ENCODE data around the gene OPALIN. TPM values are rescaled to one million over a fixed set of nuclear protein-coding genes. Genes with fewer than 3 reads are reported as not detected.

The OPALIN gene
- total and polyA plus RNA-seq, 2 donors (not counting 1 experiment from before 2014, with no cell fraction given) = not detected

DNA sequence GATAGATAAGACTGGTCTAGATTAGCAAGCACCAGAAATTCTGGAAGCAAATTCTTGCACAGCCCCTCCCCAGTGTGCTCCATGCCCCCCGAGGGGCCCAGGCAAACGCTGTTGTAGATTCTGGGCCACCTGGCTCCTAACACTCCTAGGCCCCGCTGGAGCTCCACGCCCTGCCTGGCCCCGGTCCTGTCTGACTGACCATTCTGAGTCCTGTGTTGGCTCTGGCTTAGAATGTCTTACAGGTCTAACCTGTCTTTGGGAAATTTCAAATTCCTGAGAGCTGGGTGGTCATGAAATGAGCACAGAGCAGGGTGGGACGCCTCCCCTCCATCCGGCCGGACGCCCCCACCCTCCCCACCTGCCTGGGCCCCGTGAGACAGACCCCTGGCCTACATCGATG is 12.6 kb upstream of the OPALIN start:
- H3K4me3 Mint-ChIP-seq = no peak overlapping the region
- H3K9ac ChIP-seq (ENCODE audit: low read length) = no peak overlapping the region
- H3K36me3 ChIP-seq (replicated peaks in 1 of 2; ENCODE audit: control extremely low read depth in 1 of 2, control insufficient read depth in 1 of 2, extremely low read depth in 1 of 2, insufficient read depth in 2 of 2, low read length in 1 of 2) = no peaks in the 10 kb centered on the region
- H3K27me3 Mint-ChIP-seq = peaks cover 24% of the 10 kb centered on the region
- H3K79me2 ChIP-seq (ENCODE audit: control insufficient read depth, insufficient read depth, low read length) = no peaks in the 10 kb centered on the region
- TF ChIP-seq EZH2 (IDR thresholded peaks at IDR 0.05; ENCODE audit: borderline replicate concordance, insufficient read depth, low read depth, low read length, poor library complexity, severe bottlenecking) = no peak
- TF ChIP-seq, protein P1, sequence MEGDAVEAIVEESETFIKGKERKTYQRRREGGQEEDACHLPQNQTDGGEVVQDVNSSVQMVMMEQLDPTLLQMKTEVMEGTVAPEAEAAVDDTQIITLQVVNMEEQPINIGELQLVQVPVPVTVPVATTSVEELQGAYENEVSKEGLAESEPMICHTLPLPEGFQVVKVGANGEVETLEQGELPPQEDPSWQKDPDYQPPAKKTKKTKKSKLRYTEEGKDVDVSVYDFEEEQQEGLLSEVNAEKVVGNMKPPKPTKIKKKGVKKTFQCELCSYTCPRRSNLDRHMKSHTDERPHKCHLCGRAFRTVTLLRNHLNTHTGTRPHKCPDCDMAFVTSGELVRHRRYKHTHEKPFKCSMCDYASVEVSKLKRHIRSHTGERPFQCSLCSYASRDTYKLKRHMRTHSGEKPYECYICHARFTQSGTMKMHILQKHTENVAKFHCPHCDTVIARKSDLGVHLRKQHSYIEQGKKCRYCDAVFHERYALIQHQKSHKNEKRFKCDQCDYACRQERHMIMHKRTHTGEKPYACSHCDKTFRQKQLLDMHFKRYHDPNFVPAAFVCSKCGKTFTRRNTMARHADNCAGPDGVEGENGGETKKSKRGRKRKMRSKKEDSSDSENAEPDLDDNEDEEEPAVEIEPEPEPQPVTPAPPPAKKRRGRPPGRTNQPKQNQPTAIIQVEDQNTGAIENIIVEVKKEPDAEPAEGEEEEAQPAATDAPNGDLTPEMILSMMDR (IDR thresholded peaks at IDR 0.05) = no peak
- intact Hi-C loops (cut with micrococcal nuclease) = no loop called here
- H3K27me3 ChIP-seq (replicated peaks in 1 of 4; ENCODE audit: control extremely low read depth in 1 of 4, control insufficient read depth in 3 of 4, insufficient read depth in 4 of 4, low read length in 3 of 4) = peaks cover 0 to 8% (median 0%) of the 10 kb centered on the region in 4 experiments
- ATAC-seq (ENCODE audit: low read depth) (no peak), DNase-seq (no peak)
- H3K4me3 ChIP-seq (ENCODE audit: control extremely low read depth in 1 of 5, extremely low read depth in 1 of 5, insufficient read depth in 1 of 5, low read depth in 2 of 5, low read length in 4 of 5) = no peak overlapping the region
- H3K4me1 Mint-ChIP-seq = peaks cover 15% of the 10 kb centered on the region
- H3K9me3 Mint-ChIP-seq (ENCODE audit: insufficient read depth) = no peaks in the 10 kb centered on the region
- no peak overlapping the region for H3K27ac ChIP-seq (ENCODE audit: low read length in 2 of 2)
- H3K4me2 ChIP-seq (replicated peaks; ENCODE audit: low read depth, low read length, poor library complexity, severe bottlenecking) = no peak overlapping the region
- no peaks in the 10 kb centered on the region for H4K20me1 ChIP-seq (ENCODE audit: control insufficient read depth, insufficient read depth, low read length, poor library complexity, severe bottlenecking)
- POLR2A ChIA-PET = interaction anchor here (0.7 kb wide), 1 partner anchor 22 kb away, joined by 4 read pairs; no protein-coding TSS in a partner anchor
- H2AFZ ChIP-seq (ENCODE audit: insufficient read depth, low read depth, low read length, poor library complexity, severe bottlenecking) = no peak overlapping the region
- H3K9me3 ChIP-seq (ENCODE audit: control extremely low read depth in 1 of 3, control insufficient read depth in 2 of 3, insufficient read depth in 1 of 3, low read length in 2 of 3) = no peaks in the 10 kb centered on the region
- WGBS (ENCODE audit: insufficient coverage) = 99% methylated on average over 10 of the region's 11 CpGs
- H3K4me1 ChIP-seq (ENCODE audit: control insufficient read depth in 2 of 2, insufficient read depth in 2 of 2, low read length in 2 of 2) = peaks cover 6 to 13% of the 10 kb centered on the region in 2 donors
- H3K27ac Mint-ChIP-seq = no peak overlapping the region
- CTCF ChIA-PET = interaction anchor here (0.7 to 3.1 kb wide), 13 partner anchors 8 to 839 kb away, joined by 3 to 17 read pairs (median 5); no protein-coding TSS in a partner anchor

DNA sequence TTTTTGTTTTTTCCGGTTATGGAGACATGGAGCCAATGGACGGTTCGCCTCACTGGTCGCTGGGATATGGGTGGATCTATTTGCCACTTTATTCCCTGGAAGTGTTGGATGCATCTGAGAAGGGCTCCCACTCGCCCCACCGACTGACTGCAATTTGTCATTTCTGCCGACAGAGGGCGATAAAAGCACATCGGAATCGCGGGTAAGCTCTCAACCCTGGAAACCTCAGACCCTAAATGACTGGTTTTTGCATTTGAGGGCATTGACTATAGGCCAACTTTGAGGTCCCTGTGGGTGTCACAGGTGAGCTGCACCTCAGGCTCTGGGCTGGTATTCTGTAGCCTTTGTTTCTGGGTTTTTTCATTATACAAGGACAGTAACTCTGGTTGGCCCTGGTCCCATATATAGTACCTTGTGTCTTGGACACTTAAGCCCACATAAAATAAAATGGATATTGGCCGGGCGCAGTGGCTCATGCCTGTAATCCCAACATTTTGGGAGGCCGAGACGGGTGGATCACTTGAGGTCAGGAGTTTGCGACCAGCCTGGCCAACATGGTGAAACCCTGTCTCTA is 11.9 kb upstream of the OPALIN start:
- no peak for ATAC-seq (ENCODE audit: low read depth)
- POLR2A ChIA-PET = interaction anchor here (0.7 kb wide), 1 partner anchor 22 kb away, joined by 4 read pairs; no protein-coding TSS in a partner anchor
- H2AFZ ChIP-seq (ENCODE audit: insufficient read depth, low read depth, low read length, poor library complexity, severe bottlenecking) = no peak overlapping the region

More for the DNA sequence above, 11.9 kb upstream of the OPALIN start:
- Histone ChIP-seq H3K4me1 (ENCODE audit: control insufficient read depth in 2 of 2, insufficient read depth in 2 of 2, low read length in 2 of 2) (peaks cover 6 to 13% of the 10 kb centered on the region in 2 donors), H3K27me3 (replicated peaks in 1 of 4; ENCODE audit: control extremely low read depth in 1 of 4, control insufficient read depth in 3 of 4, insufficient read depth in 4 of 4, low read length in 3 of 4) (peaks cover 0 to 8% (median 0%) of the 10 kb centered on the region in 4 experiments), H3K4me3 (ENCODE audit: control extremely low read depth in 1 of 5, extremely low read depth in 1 of 5, insufficient read depth in 1 of 5, low read depth in 2 of 5, low read length in 4 of 5) (no peak overlapping the region), H3K4me2 (replicated peaks; ENCODE audit: low read depth, low read length, poor library complexity, severe bottlenecking) (no peak overlapping the region), H3K79me2 (ENCODE audit: control insufficient read depth, insufficient read depth, low read length) (no peaks in the 10 kb centered on the region), H3K9ac (ENCODE audit: low read length) (no peak overlapping the region), H3K36me3 (replicated peaks in 1 of 2; ENCODE audit: control extremely low read depth in 1 of 2, control insufficient read depth in 1 of 2, extremely low read depth in 1 of 2, insufficient read depth in 2 of 2, low read length in 1 of 2) (no peaks in the 10 kb centered on the region), H3K27ac (ENCODE audit: low read length in 2 of 2) (no peak overlapping the region), H4K20me1 (ENCODE audit: control insufficient read depth, insufficient read depth, low read length, poor library complexity, severe bottlenecking) (no peaks in the 10 kb centered on the region), H3K9me3 (ENCODE audit: control extremely low read depth in 1 of 3, control insufficient read depth in 2 of 3, insufficient read depth in 1 of 3, low read length in 2 of 3) (no peaks in the 10 kb centered on the region)
- intact Hi-C loops (cut with micrococcal nuclease) = no loop called here
- CTCF ChIA-PET = interaction anchor here (0.6 to 3.1 kb wide), 23 partner anchors 9 to 840 kb away, joined by 3 to 17 read pairs (median 4); no protein-coding TSS in a partner anchor
- Mint-ChIP-seq H3K27ac (no peak overlapping the region), H3K27me3 (peaks cover 23% of the 10 kb centered on the region), H3K9me3 (ENCODE audit: insufficient read depth) (no peaks in the 10 kb centered on the region), H3K4me1 (peaks cover 14% of the 10 kb centered on the region), H3K4me3 (no peak overlapping the region)
- no peak for TF ChIP-seq EZH2 (IDR thresholded peaks at IDR 0.05; ENCODE audit: borderline replicate concordance, insufficient read depth, low read depth, low read length, poor library complexity, severe bottlenecking)
- TF ChIP-seq, protein P1 (IDR thresholded peaks at IDR 0.05) = peak; percentile 85
- DNase-seq = peak; percentile 73
- whole genome bisulfite sequencing (ENCODE audit: insufficient coverage) = 13% methylated on average over 11 of the region's 16 CpGs
